ENCODE results near the gene P4HA2. TPM values are rescaled to one million over a fixed set of nuclear protein-coding genes. Genes with fewer than 3 reads are reported as not detected.

The P4HA2 gene
- 179 and 202 TPM in 2 replicates for total RNA-seq

GRCh38 chr5:132227485-132228240 is at the start of gene P4HA2:
P4HA2 (minus strand) TSS chr5:132227853; CDS start chr5:132218626, 9,227 bp downstream.

GRCh38 chr5:132257131-132258101 is 29.8 kb upstream of the P4HA2 start, which contains the start of gene PDLIM4:
PDLIM4 (plus strand) TSS chr5:132257696; CDS start chr5:132257735, 39 bp downstream.

Other genes with a start within 250 kb of the P4HA2 start
- gene ACSL6, start 216.2 kb downstream of the P4HA2 start, total RNA-seq, result not detected in 2 replicates
- gene IL3, start 167.2 kb downstream of the P4HA2 start, total RNA-seq, result not detected in 2 replicates
- not detected in 2 replicates for gene CSF2, start 154.1 kb downstream of the P4HA2 start, total RNA-seq
- gene PDLIM4, start 29.8 kb upstream of the P4HA2 start, total RNA-seq, result 27.4 and 48.3 TPM in 2 replicates
- gene SLC22A4, start 66.5 kb upstream of the P4HA2 start, total RNA-seq, result 1.5 and 1.6 TPM in 2 replicates
- gene SLC22A5, start 141.9 kb upstream of the P4HA2 start, total RNA-seq, result 5.4 and 6.9 TPM in 2 replicates

Measured in pericardium fibroblast (primary cell).